Stimulated activated CD8-positive, alpha-beta memory T cell treated with anti-CD3 and anti-CD28 coated beads, Interleukin-4, amount 100 ng/mL, for 1 hour (primary cell): ENCODE results near the gene MKLN1.
"Not testable (repeated sequence)": the region's sequence is repeated elsewhere in the genome, so short reads cannot be mapped to it uniquely, and the experiment has no call there.

ENCODE experiments used
- DNase-seq, 2 donors: peaks; one replicate each; pipeline ENCODE4 v3.0.0-alpha.2; 2020; ENCODE audit warnings: low read depth in 2 of 2, low spot score in 1 of 2

The MKLN1 gene

DNA sequence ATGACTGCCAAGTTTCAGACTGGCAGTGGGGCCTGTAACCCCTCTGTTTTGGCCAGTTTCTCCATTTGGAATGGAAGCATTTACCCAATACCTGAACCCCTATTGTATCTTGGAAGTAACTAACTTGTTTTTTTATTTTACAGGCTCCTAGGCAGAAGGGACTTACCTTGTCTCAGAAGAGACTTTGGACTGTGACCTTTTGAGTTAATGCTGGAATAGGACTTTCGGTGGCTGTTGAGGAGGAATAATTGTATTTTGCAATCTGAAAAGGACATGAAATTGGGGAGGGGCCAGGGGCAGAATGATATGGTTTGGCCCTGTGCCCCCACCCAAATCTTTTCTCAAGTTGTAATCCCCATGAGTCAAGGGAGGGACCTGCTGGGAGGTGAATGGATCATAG is 20.0 kb upstream of the MKLN1 start:
- DNase-seq, result no peak

DNA sequence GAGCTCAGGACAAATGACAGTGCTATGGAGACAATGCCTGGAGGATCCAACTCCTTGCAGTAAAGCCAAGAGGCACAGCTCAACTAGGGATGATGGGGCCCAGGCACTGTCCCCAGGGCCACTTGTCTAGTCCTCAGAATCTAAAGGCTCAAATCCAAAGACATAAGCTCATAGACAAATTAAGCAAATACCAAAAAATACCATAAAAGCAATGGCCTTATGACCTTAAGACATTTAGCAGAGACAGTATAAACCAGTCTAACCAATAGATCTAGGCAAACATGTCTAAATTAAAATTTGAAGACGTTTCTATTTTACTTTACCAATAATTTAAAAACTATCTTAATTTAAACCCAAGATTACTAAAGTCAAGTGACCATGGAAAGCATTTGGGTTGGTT is 14.8 kb upstream of the MKLN1 start:
- no peak for DNase-seq

DNA sequence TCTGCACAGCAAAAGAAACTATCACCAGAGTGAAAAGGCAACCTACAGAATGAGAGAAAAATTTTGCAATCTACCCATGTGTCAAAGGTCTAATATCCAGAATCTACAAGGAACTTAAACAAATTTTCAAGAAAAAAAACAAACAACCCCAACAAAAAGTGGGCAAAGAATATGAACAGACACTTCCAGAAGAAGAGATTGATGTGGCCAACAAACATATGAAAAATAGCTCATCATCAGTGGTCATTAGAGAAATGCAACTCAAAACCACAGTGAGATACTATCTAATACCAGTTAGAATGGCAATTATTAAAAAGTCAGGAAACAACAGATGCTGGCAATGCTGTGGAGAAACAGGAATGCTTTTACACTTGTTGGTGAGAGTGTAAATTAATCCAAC is 7.1 kb upstream of the MKLN1 start:
- no peak for DNase-seq

DNA sequence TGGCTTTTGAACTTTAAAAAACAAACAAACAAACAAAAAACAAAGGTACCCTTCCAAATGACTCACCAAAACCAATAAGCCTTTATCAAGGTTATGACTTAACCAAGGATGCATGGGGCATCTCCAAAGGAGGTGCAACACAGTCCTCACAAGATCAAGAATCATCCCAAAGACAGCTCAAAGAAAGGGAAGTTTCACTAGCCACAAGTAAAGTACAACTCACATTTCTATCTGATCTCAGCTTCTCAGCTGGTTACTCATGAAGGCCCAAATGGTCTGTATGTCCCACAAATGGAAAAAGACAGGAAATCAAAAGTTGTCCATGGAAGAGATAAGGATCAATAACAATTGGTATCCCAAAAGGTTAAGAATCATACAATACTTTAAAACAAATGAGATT is 6.0 kb upstream of the MKLN1 start:
- no peak for DNase-seq

DNA sequence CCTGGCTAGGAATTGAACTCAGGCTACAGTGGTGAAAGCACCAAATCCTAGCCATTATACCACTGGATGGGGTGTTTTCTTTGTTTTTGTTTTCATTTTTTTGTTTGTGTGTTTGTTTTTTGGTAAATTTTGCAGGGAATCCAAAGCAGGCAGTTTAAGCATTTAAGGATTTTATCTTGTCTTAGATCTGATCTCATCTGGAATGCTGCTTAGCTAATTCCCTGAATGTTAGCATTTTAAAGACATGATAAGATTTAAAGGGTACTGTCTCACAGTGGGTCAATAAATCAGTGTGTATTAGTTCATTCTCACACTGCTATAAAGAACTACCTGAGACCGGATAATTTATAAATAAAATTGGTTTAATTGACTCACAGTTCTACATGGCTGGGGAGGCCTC is 5.6 kb upstream of the MKLN1 start:
- DNase-seq, result no peak

DNA sequence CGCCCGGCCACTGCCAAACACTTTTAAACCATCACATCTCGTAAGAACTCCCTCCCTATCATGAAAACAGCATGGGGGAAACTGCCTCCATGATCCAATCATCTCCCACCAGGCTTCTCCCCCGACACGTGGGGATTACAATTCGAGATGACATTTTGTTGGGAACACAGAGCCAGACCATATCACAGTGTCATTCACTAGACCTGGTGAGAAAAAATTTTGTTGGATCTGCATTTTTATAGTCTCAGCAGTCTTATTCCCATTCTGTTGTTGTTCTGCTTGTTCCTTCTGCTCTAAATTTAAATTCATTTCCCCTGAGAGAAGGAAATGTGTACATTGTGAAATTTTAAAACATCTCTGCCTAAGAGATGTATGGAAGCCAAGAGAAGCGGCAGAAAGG is 4.8 kb upstream of the MKLN1 start:
- DNase-seq, result no peak

DNA sequence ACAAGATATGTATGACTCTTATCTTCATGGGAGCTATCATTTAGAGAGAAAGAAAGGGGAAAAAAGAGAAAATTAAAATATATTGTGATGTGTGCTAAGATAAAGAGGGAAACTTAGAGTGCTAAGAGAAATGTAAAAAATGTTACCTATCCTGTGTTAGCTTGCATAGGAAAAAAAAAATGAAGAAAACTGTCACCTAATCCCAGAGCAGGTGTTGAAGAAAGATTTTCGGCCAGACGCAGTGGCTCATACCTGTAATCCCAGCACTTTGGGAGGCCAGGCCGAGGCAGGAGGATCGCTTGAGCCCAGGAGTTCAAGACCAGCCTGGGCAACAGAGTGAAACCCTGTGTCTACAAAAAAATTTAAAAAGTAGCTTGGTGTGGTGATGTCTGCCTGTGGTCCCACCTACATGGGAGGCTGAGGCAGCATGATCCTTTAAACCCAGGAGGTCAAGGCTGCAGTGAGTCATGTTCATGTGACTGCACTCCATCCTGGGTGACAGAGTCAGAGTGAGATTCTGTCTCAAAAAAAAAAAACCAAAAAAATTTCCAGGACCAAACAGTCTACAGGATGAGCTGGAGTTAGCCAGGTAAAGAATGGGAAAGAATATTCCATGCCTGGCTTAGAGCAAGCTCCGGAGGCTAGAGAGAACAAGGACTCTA is 2.4 kb upstream of the MKLN1 start:
- DNase-seq, result no peak

DNA sequence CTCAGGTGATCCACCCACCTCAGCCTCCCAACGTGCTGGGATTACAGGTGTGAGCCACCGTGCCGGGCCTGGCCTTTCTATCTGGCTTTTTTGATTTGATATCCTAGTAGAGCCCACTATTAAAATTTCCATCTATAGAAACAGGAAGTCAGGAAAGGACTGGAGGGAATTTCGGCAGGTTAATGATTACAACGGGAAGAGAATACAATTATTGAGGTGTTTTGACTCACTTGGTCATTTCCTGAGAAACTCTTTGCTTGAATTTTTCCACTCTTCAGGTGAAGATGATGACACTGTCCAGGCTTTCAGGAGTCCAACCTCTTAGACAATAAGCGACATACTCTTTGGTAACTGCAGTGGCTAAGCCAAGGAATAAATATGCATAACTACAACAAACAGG is 1.1 kb upstream of the MKLN1 start:
- no peak for DNase-seq

DNA sequence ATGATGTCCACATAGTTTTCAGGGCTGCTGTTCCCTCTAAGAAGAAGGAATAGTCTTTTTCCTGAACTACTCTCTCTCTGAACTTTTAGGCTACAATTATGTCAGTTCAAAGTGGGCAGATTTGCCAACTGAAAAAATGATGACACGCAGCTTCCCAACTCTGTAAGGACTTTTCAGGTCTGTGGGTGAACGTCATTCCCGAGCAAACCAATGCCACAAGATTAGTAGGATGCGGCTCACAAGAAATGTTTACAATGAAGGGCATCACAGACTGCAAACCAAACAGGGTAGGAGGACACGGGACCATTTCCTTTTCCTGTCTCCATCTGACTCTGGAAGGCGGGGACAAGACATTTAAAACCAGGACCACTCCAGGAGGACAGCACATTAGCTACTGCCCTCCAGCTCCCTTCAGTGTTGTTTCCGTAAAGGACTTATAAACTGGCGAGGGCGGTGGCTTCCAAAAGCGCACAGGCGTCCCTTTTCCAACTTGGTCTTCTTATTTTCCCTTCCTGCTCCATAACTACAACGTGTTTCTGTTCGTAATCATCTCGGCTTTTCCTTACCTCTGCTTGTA is 539 bp upstream of the MKLN1 start:
- no peak for DNase-seq

DNA sequence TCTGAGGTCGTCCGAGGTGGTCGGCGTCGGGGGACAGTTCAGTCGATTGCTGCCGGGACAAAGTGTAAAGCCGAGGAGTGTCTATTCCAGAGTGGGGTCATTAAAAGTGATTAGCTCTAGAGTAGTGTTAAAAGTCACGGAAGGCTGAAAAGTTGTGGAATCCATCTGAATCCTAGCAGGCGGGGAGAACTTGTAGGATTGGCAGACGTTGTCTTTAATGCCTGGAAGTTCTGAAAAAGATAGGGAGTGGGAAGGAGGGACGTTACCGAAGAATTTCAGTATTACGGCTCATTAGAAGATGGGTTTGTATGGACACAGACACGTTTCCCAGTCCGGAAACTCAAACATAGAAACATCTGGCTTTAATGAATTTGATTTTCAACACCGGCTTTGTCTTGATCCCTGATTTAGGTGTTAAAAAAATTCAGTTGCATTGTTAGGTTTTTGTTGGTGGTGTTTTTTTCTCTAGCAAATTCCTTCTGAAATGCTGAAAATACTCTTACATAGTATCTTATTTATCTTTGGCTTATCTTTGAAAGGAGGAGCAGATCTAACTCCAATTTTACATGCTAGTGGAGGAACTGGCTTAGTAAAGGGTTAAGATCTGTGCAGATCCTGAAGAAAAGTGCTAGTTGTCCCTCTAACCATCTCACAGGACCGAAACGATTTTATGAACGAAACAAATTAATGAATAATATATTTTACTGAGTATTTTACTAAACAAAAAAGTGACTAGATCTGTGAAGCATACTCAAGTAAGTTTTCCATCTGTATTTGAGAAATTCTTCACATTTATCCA is 900 bp downstream of the MKLN1 start:
- no peak for DNase-seq

DNA sequence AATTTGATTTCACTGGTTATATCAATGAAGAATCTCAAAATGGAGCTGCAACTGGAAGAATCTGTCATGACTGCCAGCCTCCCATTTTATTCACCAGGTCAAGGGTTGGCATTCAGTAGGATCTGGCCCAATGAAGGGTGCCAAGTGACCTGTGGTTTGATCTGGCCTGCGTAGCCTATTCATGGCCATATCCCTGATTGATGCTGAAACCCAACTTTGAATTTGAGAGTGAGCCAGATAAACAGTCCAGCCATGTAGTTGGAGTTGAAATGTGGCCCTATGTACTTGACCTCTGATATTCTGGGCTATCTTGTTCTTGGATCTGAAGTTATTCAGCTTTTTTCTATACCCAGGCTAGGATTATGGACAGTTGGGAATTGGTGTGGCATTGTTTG is 1.5 kb downstream of the MKLN1 start:
- no peak for DNase-seq

DNA sequence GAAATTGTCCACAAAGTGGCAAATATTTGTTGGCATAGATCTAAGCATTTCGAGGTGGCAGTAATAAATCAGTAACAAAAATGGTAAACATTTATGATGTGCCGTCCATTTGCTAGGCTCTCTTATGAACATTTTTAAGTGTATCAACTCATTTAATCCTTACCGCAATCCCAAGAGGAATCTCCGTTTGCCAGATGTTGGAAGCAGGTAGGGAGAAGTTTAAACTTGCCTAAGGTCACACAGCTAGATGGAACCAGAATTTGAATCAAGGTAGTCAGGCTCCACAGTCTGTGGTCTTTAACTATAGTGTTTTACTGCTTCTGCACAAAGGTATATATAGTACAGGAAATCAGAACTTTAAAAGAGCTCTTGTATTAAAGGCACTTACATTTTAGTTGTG is 2.6 kb downstream of the MKLN1 start:
- no peak for DNase-seq

DNA sequence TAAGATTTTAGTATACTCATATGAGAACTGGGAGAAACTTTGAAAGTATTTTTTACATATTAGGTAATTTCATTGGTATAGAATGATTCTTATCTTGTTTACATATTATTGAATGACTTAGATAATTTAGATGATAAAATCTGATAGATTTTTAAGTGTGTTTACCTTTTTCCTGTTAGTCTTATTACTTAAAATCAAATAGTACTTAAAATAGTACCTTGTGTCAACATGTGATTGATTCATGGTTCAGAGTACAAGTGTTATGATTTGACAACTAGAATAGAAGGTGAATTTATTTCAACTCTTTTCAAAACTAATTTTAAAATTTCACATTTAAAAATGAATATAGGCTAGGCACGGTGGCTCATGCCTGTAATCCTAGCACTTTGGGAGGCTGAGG is 4.1 kb downstream of the MKLN1 start:
- no peak for DNase-seq

DNA sequence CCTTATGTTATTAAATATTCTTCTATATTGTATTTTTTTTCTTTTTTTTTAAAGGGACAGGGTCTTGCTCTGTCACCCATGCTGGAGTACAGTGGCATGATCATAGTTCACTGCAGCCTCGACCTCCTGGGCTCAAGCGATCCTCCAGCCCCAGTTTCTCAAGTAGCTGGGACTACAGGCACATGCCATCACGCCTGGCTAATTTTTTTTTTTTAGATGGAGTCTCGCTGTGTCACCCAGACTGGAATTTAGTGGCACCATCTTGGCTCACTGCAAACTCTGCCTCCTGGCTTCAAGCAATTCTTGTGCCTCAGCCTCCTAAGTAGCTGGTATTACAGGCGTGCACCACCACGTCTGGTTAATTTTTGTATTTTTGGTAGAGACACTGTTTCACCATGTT is 5.1 kb downstream of the MKLN1 start:
- not testable (repeated sequence) for DNase-seq

DNA sequence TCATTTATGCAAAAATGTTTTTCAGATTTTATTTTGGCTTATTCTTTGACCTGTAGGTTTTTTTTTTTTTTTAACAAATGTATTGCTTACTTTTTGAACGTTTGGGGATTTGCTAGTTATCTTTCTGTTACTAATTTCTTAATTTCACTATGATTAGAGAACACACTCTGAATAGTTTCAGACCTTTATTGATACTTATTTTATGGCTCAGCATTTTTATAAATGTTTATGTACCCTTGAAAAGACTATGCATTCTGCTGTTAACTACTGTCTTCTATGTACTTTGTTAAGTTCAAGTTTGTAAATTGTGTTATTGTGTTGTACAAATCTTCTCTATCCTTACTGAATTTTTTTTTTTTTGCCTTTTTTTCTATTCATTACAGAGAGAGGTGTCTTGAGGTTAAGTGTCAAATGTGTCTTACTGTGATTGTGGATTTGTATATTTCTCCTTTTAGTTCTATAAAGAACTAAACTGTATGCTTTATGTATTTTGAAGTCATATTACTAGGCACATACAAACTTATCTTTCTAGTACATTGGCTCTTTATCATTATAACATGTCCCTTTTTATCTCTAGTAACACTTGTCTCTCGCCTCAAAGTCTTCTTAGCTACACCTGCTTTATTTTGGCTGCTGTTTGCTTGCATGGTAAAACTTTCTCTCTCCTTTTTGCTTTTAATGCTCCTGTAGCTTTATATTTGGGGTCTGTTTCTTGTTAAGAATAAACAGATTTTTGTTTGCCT is 8.1 kb downstream of the MKLN1 start:
- DNase-seq, result no peak

DNA sequence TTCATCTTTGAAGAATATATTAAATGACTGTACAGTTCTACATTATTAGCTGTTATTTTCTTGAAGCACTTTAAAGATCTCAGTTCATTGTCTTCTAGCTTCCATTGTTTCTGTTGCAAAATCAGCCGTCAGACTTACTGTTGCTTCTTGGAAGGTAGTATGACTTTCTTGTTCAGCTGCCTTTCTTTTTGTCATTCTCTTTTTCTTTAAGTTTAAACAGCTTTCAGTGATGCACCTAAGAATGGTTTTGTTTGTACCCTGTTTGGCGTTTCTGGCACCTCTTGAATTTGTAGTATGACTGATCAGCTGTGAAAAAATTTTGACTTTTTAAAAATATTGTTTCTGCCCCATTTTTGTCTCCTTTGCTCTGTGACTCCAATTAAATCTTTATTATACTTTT is 9.3 kb downstream of the MKLN1 start:
- no peak for DNase-seq

DNA sequence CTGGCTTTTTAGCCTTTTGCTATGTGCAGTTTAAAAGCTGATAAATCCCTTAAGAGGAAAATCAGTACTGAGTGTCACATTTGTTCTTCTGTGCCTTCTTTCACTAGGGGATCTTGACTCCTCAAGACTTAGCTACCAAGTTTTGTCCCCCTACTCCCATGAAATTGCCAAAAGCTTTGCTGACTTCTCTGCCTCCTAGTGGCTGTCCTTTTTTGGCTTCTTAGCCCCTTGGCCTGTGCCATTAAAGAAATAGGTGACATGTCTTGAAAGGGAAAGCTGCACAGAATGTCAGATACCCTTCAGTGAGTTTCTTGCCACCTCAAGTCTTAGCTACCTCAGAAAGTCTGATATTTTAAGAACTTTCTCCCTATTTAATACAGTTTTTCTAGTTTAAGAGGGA is 10.5 kb downstream of the MKLN1 start:
- DNase-seq, result no peak

DNA sequence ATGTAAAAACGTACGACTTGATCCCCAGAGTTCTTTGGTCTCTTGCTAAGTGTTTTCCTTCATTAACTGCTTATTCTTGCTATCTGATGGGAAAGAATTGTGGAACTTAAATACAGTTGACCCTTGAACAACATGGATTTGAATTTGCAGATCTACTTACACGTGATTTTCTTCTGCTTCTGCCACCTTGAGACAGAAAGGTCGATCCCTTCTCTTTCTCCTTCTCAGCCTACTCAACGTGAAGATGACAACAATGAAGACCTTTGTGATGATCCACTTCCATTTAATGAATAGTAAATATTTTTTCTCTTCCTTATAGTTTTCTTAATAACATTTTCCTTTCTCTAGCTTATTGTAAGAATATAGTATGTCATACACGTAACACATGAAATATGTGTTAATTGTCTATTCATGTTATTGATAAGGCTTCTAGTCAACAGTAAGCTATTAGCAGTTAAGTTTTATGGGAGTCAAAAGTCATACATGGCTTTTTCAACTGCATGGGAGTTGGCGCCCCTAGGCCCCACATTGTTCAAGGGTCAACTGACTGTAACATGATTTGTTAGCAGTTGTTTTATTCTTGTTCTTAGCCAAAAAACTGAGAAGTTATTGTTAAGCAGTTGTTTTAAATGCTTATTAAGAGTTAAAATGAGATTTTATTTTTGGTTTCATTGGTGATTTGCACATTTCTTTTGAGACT is 11.2 kb downstream of the MKLN1 start:
- no peak for DNase-seq

DNA sequence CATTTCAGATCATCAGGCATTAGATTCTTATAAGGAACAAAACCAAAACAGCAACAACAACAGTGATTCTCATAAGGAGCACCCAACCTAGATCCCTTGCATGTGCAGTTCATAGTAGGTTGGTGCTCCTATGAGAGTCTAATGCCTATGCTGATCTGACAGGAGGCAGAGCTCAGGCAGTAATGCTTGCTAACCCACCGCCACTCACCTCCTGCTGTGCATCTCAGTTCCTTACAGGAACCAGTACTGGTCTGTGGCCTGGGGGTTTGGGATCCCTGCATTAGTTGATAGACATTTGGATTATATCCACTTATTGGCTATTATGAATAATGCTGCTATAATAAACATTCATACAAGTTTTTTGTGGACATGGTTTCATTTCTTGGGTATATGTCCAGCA is 14.0 kb downstream of the MKLN1 start:
- no peak for DNase-seq

DNA sequence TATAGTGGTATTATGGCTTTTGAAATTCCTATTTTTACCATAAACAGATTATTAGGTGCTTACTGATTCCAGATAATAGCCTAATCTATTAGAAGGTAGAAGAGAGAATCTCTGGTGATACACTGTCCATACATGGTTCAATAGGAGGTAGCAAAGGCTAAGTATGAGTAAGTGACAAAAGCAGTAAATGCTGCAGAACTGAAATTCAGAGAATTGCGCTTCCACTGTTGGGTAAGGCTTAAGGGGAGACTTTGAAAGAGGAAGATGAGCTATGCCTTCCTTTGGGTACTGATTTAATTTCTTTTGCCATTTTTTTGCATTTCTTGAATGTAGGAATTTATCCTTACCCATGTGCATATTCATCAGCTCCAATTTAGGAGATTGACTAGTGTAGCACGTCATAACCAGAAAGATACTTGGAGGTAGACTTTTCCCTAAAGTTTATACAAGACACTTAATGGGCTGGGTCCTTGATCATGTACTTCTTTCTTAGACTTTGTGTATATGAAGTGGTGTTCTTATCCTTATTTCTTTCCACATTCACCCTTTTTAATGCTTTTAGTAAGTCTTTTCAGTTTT is 15.3 kb downstream of the MKLN1 start:
- DNase-seq, result no peak
